Calu3 (cell line): Measurements from ENCODE around the gene ARPIN. TPM values are rescaled to one million over a fixed set of nuclear protein-coding genes. Genes with fewer than 3 reads are reported as not detected.
"Not testable (repeated sequence)": the region's sequence is repeated elsewhere in the genome, so short reads cannot be mapped to it uniquely, and the experiment has no call there.

ENCODE experiments used
- Bru-seq: library from RNA; stranded (reverse); fragments of 400-500 nt; gene quantifications from one replicate; lab custom pipeline; 2021; lab: Mats Ljungman, UMichigan
- BruChase-seq, 2 experiments: library from RNA; stranded (reverse); fragments of 400-500 nt; gene quantifications; one replicate each; lab custom pipeline; 2021; lab: Mats Ljungman, UMichigan
- BruUV-seq: library from RNA; stranded (reverse); fragments of 400-500 nt; replicated peaks from 2 replicates; lab custom pipeline; 2021; lab: Mats Ljungman, UMichigan
- CTCF ChIA-PET: fragments of 300-600 bp; sonication (Branson Sonifier 250); formaldehyde crosslinking; loops from one replicate; lab custom pipeline; 2022; ENCODE audit warnings: antibody characterized with exemption; lab: Charles Lee
- DNase-seq: peaks from one replicate; pipeline ENCODE4 v3.0.0; 2022
- H3K27ac Mint-ChIP-seq: one replicate; pipeline ENCODE4 v1.8.0; 2022; ENCODE audit warnings: mixed read lengths; ENCODE audit not compliant: unreplicated experiment
- H3K27me3 Mint-ChIP-seq: one replicate; pipeline ENCODE4 v1.8.0; 2022; ENCODE audit warnings: mixed read lengths; ENCODE audit not compliant: unreplicated experiment
- H3K36me3 Mint-ChIP-seq: one replicate; pipeline ENCODE4 v1.8.0; 2022; ENCODE audit warnings: mild to moderate bottlenecking, moderate library complexity, mixed read lengths; ENCODE audit not compliant: insufficient read depth, unreplicated experiment
- H3K4me1 Mint-ChIP-seq: one replicate; pipeline ENCODE4 v1.8.0; 2022; ENCODE audit warnings: mild to moderate bottlenecking, low read depth, mixed read lengths; ENCODE audit not compliant: unreplicated experiment
- H3K4me3 Mint-ChIP-seq: one replicate; pipeline ENCODE4 v1.8.0; 2022; ENCODE audit warnings: mild to moderate bottlenecking, low read depth, moderate library complexity, mixed read lengths; ENCODE audit not compliant: unreplicated experiment
- H3K9me3 Mint-ChIP-seq: one replicate; pipeline ENCODE4 v1.8.0; 2022; ENCODE audit warnings: low read depth, mixed read lengths; ENCODE audit not compliant: unreplicated experiment
- intact Hi-C: fragments of 100-400 bp; cut with micrococcal nuclease; formaldehyde crosslinking; loops from one replicate; pipeline ENCODE4 v1.10.0; 2022; ENCODE audit not compliant: unreplicated experiment
- long read RNA-seq: library from polyadenylated mRNA; stranded (forward); transcript quantifications from one replicate; pipeline ENCODE4 v2.0.0, GENCODE V29; 2022
- total RNA-seq: library from RNA; stranded (reverse); gene quantifications from 2 replicates; pipeline ENCODE4 v1.2.3, GENCODE V29; 2022
- TF ChIP-seq, protein P1 (sequence below): fragments of 200-600 bp; IDR thresholded peaks from one replicate; pipeline ENCODE4 v1.8.0; 2022; ENCODE audit warnings: antibody characterized with exemption; ENCODE audit not compliant: unreplicated experiment

ARPIN gene
- total RNA-seq (19.1 and 20.1 TPM in 2 replicates), Bru-seq, nascent RNA (percentile 63 among the genes with signal in this experiment), BruChase-seq, experiment 1, labeled RNA remaining after a 6-hour chase (percentile 92 among the genes with signal in this experiment), BruChase-seq, experiment 2, labeled RNA remaining after a 2-hour chase (percentile 84 among the genes with signal in this experiment)
- long read RNA-seq, full-length matches to known transcripts, result 12 of 22 reads
- long read RNA-seq, partial matches to known transcripts, result 2 of 22 reads
- long read RNA-seq, other reads (novel, unspliced or antisense), result 8 of 22 reads

DNA sequence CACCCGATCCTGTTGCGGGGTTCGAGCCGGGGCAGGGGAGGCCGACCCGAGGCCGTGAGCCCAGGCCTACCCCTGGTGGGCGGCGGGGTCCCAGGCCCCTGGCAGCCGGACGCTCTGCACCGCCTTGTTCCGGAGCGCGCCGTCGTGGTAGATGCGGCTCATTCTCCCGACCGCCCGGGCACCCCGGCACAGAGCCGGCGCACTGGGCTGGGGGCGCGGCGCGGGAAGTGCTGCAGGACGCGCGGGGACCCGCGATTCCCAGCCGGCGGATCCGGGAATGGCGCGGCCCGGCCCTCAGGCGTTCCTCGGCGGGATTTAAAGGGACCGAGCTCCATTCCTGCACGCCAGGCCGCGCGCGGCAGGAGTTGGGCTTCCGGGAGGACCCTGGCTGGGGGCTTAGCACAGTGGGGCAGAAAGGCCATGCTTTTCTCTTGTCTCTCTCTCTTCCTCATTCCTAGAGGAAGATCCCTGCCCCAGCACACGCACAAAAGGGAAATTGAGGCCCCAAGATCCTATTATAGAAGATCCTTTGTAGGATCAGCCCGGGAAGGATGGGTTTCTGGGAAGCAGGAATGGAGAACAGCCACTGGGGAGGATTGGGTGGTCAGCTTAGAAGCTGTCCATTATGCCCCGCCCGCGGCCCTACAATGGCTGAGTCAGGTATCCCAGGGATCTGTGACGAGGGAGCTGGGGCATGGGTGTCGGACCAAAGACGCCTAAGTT, at the start of gene ARPIN:
Gene ARPIN (minus strand): TSS at position 279 of the 723 bp plus-strand sequence. CDS start 117 bp downstream, at position 162.
- BruUV-seq, result no TSS peak
- CTCF ChIA-PET, result interaction anchor here (0.6 to 1.4 kb wide), 5 partner anchors 19 to 156 kb away, joined by 3 to 7 read pairs (median 4); partner anchors contain the start of gene AP3S2
- TF ChIP-seq, protein P1, sequence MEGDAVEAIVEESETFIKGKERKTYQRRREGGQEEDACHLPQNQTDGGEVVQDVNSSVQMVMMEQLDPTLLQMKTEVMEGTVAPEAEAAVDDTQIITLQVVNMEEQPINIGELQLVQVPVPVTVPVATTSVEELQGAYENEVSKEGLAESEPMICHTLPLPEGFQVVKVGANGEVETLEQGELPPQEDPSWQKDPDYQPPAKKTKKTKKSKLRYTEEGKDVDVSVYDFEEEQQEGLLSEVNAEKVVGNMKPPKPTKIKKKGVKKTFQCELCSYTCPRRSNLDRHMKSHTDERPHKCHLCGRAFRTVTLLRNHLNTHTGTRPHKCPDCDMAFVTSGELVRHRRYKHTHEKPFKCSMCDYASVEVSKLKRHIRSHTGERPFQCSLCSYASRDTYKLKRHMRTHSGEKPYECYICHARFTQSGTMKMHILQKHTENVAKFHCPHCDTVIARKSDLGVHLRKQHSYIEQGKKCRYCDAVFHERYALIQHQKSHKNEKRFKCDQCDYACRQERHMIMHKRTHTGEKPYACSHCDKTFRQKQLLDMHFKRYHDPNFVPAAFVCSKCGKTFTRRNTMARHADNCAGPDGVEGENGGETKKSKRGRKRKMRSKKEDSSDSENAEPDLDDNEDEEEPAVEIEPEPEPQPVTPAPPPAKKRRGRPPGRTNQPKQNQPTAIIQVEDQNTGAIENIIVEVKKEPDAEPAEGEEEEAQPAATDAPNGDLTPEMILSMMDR, result no peak
- no peaks in the 10 kb centered on the region for H3K27me3 Mint-ChIP-seq
- H3K9me3 Mint-ChIP-seq, result no peaks in the 10 kb centered on the region
- peak within 1 kb of the TSS; percentile 11 for H3K27ac Mint-ChIP-seq
- H3K36me3 Mint-ChIP-seq, result peaks cover 6% of the 10 kb centered on the region
- peak within 1 kb of the TSS; percentile 86 for H3K4me3 Mint-ChIP-seq
- intact Hi-C loops, result no loop called here
- peaks cover 36% of the 10 kb centered on the region for H3K4me1 Mint-ChIP-seq
- peak; percentile 72 for DNase-seq

DNA sequence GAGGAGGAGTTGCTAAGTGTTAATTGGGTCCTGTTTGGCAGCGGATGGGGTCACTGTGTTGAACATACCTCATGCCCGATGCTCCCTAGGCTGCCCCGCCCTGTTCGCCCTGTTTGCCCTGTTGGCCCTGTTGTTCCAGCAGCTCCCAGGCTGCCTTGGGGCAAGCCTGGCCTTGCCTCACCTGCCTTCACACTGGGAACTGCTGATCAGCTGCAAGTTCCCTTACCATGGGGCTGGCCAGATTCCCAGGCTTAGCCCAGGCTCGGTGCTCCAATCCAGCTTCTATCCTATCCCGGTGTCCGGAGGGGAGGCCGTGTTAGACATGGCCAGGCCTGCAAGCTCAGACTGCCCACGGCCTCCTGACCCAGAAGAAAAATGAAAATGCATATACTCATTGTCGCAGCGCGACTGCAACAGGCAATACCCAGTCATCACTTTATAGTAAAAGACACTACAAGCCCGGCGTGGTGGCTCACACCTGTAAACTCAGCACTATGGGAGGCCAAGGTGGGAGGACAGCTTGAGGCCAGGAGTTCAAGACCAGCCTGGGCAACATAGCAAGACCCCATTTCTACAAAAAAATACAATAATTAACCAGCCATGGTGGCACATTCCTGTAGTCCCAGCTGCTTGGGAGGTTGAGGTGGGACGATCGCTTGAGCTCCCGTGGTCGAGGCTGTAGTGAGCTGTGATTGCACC, 45.5 kb upstream of the ARPIN start:
- H3K4me1 Mint-ChIP-seq, result no peaks in the 10 kb centered on the region
- no TSS peak for BruUV-seq
- intact Hi-C loops, result no loop called here
- H3K27ac Mint-ChIP-seq, result no peak overlapping the region
- TF ChIP-seq, protein P1, result no peak
- CTCF ChIA-PET, result interaction anchor here (0.7 kb wide), 1 partner anchor 13 kb away, joined by 3 read pairs; no protein-coding TSS in a partner anchor
- DNase-seq, result no peak
- H3K4me3 Mint-ChIP-seq, result no peak overlapping the region
- H3K27me3 Mint-ChIP-seq, result no peaks in the 10 kb centered on the region
- no peaks in the 10 kb centered on the region for H3K36me3 Mint-ChIP-seq
- H3K9me3 Mint-ChIP-seq, result no peaks in the 10 kb centered on the region

DNA sequence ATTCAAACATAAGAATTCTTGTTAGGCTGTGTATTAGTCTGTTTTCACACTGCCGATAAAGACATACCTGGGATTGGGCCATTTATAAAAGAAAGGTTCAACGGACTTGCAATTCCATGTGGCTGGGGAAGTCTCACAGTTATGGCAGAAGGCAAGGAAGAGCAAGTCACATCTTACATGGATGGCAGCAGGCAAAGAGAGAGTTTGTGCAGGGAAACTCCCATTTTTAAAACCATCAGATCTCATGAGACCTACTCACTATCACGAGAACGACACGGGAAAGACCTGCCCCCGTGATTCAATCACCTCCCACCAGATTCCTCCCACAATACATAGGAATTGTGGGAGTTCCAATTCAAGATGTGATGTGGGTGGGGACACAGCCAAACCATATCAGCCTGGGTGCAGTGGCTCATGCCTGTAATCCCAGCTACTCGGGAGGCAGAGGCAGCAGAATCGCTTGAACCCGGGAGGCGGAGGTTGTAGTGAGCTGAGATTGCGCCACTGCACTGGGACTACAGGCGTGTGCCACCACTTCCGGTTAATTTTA, 42.8 kb upstream of the ARPIN start:
- H3K36me3 Mint-ChIP-seq, BruUV-seq, H3K9me3 Mint-ChIP-seq, DNase-seq, CTCF ChIA-PET, H3K4me1 Mint-ChIP-seq, H3K4me3 Mint-ChIP-seq, intact Hi-C loops, H3K27ac Mint-ChIP-seq, H3K27me3 Mint-ChIP-seq: not testable (repeated sequence)

DNA sequence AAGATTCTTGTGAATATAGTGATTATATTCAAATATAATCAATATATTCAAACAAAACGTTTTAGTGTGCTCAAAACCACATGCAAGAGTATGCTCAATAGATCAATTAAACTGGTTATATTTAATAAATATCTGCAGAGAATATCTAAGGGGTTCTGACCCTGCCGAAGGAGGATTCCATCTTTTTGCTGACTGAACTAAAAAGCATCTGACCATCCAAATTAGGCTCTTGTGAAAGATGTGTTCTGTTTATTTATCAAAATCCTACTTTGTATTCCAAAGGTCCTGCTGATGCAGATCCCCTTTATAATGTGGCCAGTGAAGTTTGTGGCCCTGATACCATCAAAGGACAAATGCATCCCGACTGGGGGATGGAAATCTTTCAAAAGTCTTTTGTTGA, 41.8 kb upstream of the ARPIN start:
- Mint-ChIP-seq H3K36me3 (no peaks in the 10 kb centered on the region), H3K9me3 (no peaks in the 10 kb centered on the region)
- BruUV-seq, result no TSS peak

More for the DNA sequence above, 41.8 kb upstream of the ARPIN start:
- CTCF ChIA-PET, result no interaction called here
- intact Hi-C loops, result no loop called here
- H3K4me1 Mint-ChIP-seq, result no peaks in the 10 kb centered on the region
- no peak overlapping the region for H3K27ac Mint-ChIP-seq
- TF ChIP-seq, protein P1, result no peak
- no peaks in the 10 kb centered on the region for H3K27me3 Mint-ChIP-seq
- DNase-seq, result no peak
- H3K4me3 Mint-ChIP-seq, result no peak overlapping the region
